Fibroblast of mammary gland (primary cell): ENCODE results near the gene CTSZ.

Source experiments
- DNase-seq: peaks from one replicate; pipeline ENCODE4 v3.0.0-alpha.2; 2010; ENCODE audit warnings: low read depth
- H3K4me3 ChIP-seq: 2 replicates; pipeline ENCODE4 v1.5.1; 2011; ENCODE audit warnings: low read depth, mild to moderate bottlenecking, low read length, moderate library complexity; ENCODE audit not compliant: control insufficient read depth
- CTCF ChIP-seq: conservative IDR thresholded peaks from 2 replicates; pipeline ENCODE4 v1.5.1; 2011; ENCODE audit warnings: low read depth, low read length, inconsistent platforms; ENCODE audit not compliant: control insufficient read depth, insufficient read depth

CTSZ gene

GRCh38 chr20:59006864-59007664, at the start of gene CTSZ:
Gene CTSZ, minus strand, starts transcription at chr20:59007254. Its CDS starts 126 bp downstream, at chr20:59007128.
- H3K4me3 ChIP-seq = peak within 1 kb of the TSS; percentile 69
- peak; percentile 14 for DNase-seq
- no peak for TF ChIP-seq CTCF

GRCh38 chr20:59055302-59055701, 48.2 kb upstream of the CTSZ start:
- H3K4me3 ChIP-seq = no peak overlapping the region
- TF ChIP-seq CTCF = peak; percentile 43
- peak; percentile 40 for DNase-seq

- TF ChIP-seq CTCF = no peak
- DNase-seq = no peak
These were observed 44.7 kb upstream of the CTSZ start for GRCh38 chr20:59051666-59052185.

GRCh38 chr20:59050437-59050836, 43.4 kb upstream of the CTSZ start:
- TF ChIP-seq CTCF = no peak
- DNase-seq = no peak
- no peak overlapping the region for H3K4me3 ChIP-seq

More at GRCh38 chr20:59051666-59052185, 44.7 kb upstream of the CTSZ start:
- no peak overlapping the region for H3K4me3 ChIP-seq

GRCh38 chr20:59048681-59049030, 41.6 kb upstream of the CTSZ start:
- no peak overlapping the region for H3K4me3 ChIP-seq
- no peak for TF ChIP-seq CTCF
- no peak for DNase-seq

- DNase-seq = peak; percentile 63
- no peak overlapping the region for H3K4me3 ChIP-seq
- TF ChIP-seq CTCF = no peak
These were observed 41.1 kb upstream of the CTSZ start for GRCh38 chr20:59047938-59048680.
